SK-N-SH treated with all-trans-retinoic acid at 6 μM for 48 hours (cell line): ENCODE measurements around the gene PPP1R2.
"Not testable (repeated sequence)": the region's sequence is repeated elsewhere in the genome, so short reads cannot be mapped to it uniquely, and the experiment has no call there.

Experiments
- ATAC-seq: fragments of 200-7000 bp; cut with Tn5 transposase; 3 replicates; pipeline ENCODE4 v1.9.1; 2020; ENCODE audit warnings: mild to moderate bottlenecking, moderate library complexity
- ARNTL ChIP-seq: fragments of 450-650 bp; formaldehyde crosslinking; IDR thresholded peaks from 2 replicates; pipeline ENCODE4 v1.5.0; 2020; ENCODE audit warnings: low read depth, mild to moderate bottlenecking, moderate library complexity, borderline replicate concordance
- BACH2 ChIP-seq: fragments of 250-450 bp; sonication (Bioruptor Pico); IDR thresholded peaks from 2 replicates; pipeline ENCODE4 v1.9.0; 2021; ENCODE audit warnings: mild to moderate bottlenecking, borderline replicate concordance
- CREB5 ChIP-seq: fragments of 250-450 bp; sonication (Bioruptor Pico); IDR thresholded peaks from 2 replicates; pipeline ENCODE4 v1.5.1; 2020; ENCODE audit warnings: low read depth, mild to moderate bottlenecking, moderate library complexity
- CSDC2 ChIP-seq: fragments of 250-450 bp; sonication (Bioruptor Pico); IDR thresholded peaks from 2 replicates; pipeline ENCODE4 v1.5.0; 2020; ENCODE audit warnings: mild to moderate bottlenecking, moderate library complexity
- ESRRG ChIP-seq: fragments of 250-450 bp; sonication (Bioruptor Pico); IDR thresholded peaks from 2 replicates; pipeline ENCODE4 v1.6.1; 2021; ENCODE audit warnings: mild to moderate bottlenecking
- GLIS3 ChIP-seq: fragments of 250-450 bp; sonication (Bioruptor Pico); IDR thresholded peaks from 2 replicates; pipeline ENCODE4 v1.5.0; 2020; ENCODE audit warnings: mild to moderate bottlenecking, moderate library complexity
- ISL1 ChIP-seq: fragments of 250-450 bp; sonication (Bioruptor Pico); IDR thresholded peaks from 2 replicates; pipeline ENCODE4 v2.1.2; 2022; ENCODE audit warnings: mild to moderate bottlenecking, moderate library complexity
- OSR1 ChIP-seq: fragments of 250-450 bp; sonication (Bioruptor Pico); IDR thresholded peaks from 2 replicates; pipeline ENCODE4 v1.8.0; 2022; ENCODE audit warnings: moderate library complexity, mild to moderate bottlenecking, inconsistent platforms
- POU6F1 ChIP-seq: fragments of 250-450 bp; sonication (Bioruptor Pico); IDR thresholded peaks from 2 replicates; pipeline ENCODE4 v1.8.0; 2021; ENCODE audit warnings: low read depth, mild to moderate bottlenecking, moderate library complexity, borderline replicate concordance
- PPARA ChIP-seq: fragments of 250-450 bp; sonication (Bioruptor Pico); IDR thresholded peaks from 2 replicates; pipeline ENCODE4 v1.5.0; 2020; ENCODE audit warnings: mild to moderate bottlenecking, borderline replicate concordance
- RARB ChIP-seq: fragments of 250-450 bp; sonication (Bioruptor Pico); IDR thresholded peaks from 2 replicates; pipeline ENCODE4 v1.8.0; 2021; ENCODE audit warnings: mild to moderate bottlenecking, moderate library complexity
- SNAI2 ChIP-seq: fragments of 250-450 bp; sonication (Bioruptor Pico); IDR thresholded peaks from 2 replicates; pipeline ENCODE4 v1.5.0; 2020; ENCODE audit warnings: mild to moderate bottlenecking, moderate library complexity
- TCF4 ChIP-seq: fragments of 250-450 bp; sonication (Bioruptor Pico); IDR thresholded peaks from 2 replicates; pipeline ENCODE4 v1.8.0; 2021; ENCODE audit warnings: mild to moderate bottlenecking, moderate library complexity, borderline replicate concordance
- TOX ChIP-seq: fragments of 250-450 bp; sonication (Bioruptor Pico); IDR thresholded peaks from 2 replicates; pipeline ENCODE4 v1.8.0; 2021; ENCODE audit warnings: mild to moderate bottlenecking, moderate library complexity, borderline replicate concordance
- ZC3H10 ChIP-seq: fragments of 250-450 bp; sonication (Bioruptor Pico); IDR thresholded peaks from 2 replicates; pipeline ENCODE4 v1.5.1; 2021; ENCODE audit warnings: mild to moderate bottlenecking, moderate library complexity
- ZFP3 ChIP-seq: fragments of 250-450 bp; sonication (Bioruptor Pico); IDR thresholded peaks from 2 replicates; pipeline ENCODE4 v1.5.0; 2020; ENCODE audit warnings: mild to moderate bottlenecking, moderate library complexity
- ZFP30 ChIP-seq: fragments of 450-650 bp; formaldehyde crosslinking; IDR thresholded peaks from 2 replicates; pipeline ENCODE4 v1.5.0; 2022; ENCODE audit warnings: mild to moderate bottlenecking, moderate library complexity
- ZNF565 ChIP-seq: fragments of 450-650 bp; formaldehyde crosslinking; conservative IDR thresholded peaks from 2 replicates; pipeline ENCODE4 v1.5.0; 2020; ENCODE audit warnings: low read depth, mild to moderate bottlenecking, moderate library complexity
- ZNF70 ChIP-seq: fragments of 450-650 bp; formaldehyde crosslinking; IDR thresholded peaks from 2 replicates; pipeline ENCODE4 v1.5.0; 2020; ENCODE audit warnings: mild to moderate bottlenecking, moderate library complexity
- ZNF8 ChIP-seq: fragments of 450-650 bp; formaldehyde crosslinking; IDR thresholded peaks from 2 replicates; pipeline ENCODE4 v1.5.0; 2020; ENCODE audit warnings: mild to moderate bottlenecking, moderate library complexity
- TF ChIP-seq, protein P1 (sequence below): fragments of 250-450 bp; sonication (Bioruptor Pico); IDR thresholded peaks from 2 replicates; pipeline ENCODE4 v1.5.1; 2021; ENCODE audit warnings: mild to moderate bottlenecking, moderate library complexity
- TF ChIP-seq, protein P2 (sequence below): fragments of 250-450 bp; sonication (Bioruptor Pico); IDR thresholded peaks from 2 replicates; pipeline ENCODE4 v1.5.0; 2020; ENCODE audit warnings: mild to moderate bottlenecking, moderate library complexity

The PPP1R2 gene

DNA sequence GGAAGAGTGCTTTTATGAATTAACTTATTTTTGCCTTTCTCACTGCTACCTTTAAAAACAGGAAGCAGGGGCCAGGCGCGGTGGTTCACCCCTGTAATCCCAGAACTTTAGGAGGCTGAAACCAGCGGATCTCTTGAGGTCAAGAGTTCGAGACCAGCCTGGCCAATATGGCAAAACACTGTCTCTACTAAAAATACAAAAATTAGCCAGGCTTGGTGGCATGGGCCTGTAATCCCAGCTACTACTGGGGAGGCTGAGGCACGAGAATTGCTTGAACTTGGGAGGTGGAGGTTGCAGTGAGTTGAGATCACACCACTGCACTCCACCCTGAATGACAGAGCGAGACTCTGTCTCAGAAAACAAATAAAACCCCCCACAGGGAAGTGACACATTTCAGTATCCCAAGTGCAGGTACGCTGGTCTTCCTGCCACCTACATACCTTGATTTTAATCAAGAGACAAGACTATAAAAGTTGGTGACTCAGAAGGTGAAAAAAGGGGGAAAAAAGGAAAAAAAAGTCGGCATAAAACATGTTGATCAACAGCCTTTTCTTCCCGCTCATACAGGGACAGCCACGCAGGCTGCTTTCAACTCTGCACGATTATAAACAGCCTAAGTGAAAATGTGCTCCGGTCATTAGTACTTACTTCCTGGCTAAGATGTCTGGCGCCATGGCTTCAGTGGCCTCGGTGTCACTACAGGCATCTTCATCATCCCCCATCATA lies 18.8 kb downstream of the PPP1R2 start:
- ATAC-seq, result no peak
- TF ChIP-seq PPARA (no peak), ZNF70 (CRISPR knock-in tag) (no peak), ESRRG (CRISPR knock-in tag) (no peak), ARNTL (CRISPR knock-in tag) (no peak), TCF4 (no peak), GLIS3 (no peak), ZC3H10 (CRISPR knock-in tag) (no peak), SNAI2 (CRISPR knock-in tag) (no peak), CSDC2 (CRISPR knock-in tag) (no peak)
- TF ChIP-seq, protein P1, sequence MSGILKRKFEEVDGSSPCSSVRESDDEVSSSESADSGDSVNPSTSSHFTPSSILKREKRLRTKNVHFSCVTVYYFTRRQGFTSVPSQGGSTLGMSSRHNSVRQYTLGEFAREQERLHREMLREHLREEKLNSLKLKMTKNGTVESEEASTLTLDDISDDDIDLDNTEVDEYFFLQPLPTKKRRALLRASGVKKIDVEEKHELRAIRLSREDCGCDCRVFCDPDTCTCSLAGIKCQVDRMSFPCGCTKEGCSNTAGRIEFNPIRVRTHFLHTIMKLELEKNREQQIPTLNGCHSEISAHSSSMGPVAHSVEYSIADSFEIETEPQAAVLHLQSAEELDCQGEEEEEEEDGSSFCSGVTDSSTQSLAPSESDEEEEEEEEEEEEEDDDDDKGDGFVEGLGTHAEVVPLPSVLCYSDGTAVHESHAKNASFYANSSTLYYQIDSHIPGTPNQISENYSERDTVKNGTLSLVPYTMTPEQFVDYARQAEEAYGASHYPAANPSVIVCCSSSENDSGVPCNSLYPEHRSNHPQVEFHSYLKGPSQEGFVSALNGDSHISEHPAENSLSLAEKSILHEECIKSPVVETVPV (CRISPR knock-in tag), result no peak

DNA sequence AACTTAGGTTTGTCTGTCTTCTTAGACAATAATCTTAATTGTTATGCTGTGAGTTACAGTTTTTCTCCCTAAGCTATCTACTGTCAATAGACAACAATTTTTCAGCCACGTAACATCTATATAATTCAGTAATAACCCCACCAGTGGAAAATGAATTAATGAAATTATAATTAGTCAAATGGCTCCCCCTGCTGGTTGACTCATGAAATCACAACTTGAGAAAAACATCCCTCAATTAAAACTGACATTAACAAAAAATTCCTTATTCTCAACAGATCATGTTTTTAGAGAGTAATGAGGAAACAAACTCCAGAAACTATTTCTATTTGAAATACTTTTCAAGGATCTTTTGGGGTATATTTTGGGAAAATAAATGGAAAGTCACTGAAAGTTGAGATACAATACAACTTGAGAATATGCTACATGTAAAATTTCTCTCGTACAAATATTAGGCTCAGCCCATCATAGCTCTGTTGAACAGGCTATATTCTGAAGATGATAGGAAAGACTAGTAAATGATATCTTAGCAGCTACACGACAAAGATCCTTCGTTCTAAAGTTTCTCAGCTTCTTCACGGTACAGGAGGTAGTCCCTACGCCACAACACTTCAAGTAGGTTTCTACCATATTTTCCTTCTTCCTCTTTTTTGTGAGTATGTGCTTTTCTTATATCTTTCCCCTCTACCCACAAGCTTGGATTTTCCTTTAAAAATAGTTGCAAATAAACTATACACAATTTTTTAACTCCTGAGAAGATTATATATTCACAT lies 20.7 kb downstream of the PPP1R2 start:
- ATAC-seq, result 0 out of 3 replicates have a peak, but pooled peaks have one; percentile 34
- TF ChIP-seq RARB (CRISPR knock-in tag), result no peak
- no peak for TF ChIP-seq PPARA
- no peak for TF ChIP-seq BACH2 (CRISPR knock-in tag)
- no peak for TF ChIP-seq ZNF565 (CRISPR knock-in tag)
- TF ChIP-seq, protein P2, sequence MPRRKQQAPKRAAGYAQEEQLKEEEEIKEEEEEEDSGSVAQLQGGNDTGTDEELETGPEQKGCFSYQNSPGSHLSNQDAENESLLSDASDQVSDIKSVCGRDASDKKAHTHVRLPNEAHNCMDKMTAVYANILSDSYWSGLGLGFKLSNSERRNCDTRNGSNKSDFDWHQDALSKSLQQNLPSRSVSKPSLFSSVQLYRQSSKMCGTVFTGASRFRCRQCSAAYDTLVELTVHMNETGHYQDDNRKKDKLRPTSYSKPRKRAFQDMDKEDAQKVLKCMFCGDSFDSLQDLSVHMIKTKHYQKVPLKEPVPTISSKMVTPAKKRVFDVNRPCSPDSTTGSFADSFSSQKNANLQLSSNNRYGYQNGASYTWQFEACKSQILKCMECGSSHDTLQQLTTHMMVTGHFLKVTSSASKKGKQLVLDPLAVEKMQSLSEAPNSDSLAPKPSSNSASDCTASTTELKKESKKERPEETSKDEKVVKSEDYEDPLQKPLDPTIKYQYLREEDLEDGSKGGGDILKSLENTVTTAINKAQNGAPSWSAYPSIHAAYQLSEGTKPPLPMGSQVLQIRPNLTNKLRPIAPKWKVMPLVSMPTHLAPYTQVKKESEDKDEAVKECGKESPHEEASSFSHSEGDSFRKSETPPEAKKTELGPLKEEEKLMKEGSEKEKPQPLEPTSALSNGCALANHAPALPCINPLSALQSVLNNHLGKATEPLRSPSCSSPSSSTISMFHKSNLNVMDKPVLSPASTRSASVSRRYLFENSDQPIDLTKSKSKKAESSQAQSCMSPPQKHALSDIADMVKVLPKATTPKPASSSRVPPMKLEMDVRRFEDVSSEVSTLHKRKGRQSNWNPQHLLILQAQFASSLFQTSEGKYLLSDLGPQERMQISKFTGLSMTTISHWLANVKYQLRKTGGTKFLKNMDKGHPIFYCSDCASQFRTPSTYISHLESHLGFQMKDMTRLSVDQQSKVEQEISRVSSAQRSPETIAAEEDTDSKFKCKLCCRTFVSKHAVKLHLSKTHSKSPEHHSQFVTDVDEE (CRISPR knock-in tag), result no peak
- TF ChIP-seq GLIS3, result no peak
- TF ChIP-seq ZC3H10 (CRISPR knock-in tag), result no peak
- TF ChIP-seq ZNF8 (CRISPR knock-in tag), result no peak
- no peak for TF ChIP-seq ZNF70 (CRISPR knock-in tag)
- TF ChIP-seq TCF4, result no peak
- TF ChIP-seq, protein P1 (CRISPR knock-in tag), result no peak
- TF ChIP-seq CREB5 (CRISPR knock-in tag), result no peak
- TF ChIP-seq ZFP30 (CRISPR knock-in tag), result no peak
- no peak for TF ChIP-seq CSDC2 (CRISPR knock-in tag)
- no peak for TF ChIP-seq ZFP3 (CRISPR knock-in tag)
- TF ChIP-seq, all 23 proteins: peak for 0

DNA sequence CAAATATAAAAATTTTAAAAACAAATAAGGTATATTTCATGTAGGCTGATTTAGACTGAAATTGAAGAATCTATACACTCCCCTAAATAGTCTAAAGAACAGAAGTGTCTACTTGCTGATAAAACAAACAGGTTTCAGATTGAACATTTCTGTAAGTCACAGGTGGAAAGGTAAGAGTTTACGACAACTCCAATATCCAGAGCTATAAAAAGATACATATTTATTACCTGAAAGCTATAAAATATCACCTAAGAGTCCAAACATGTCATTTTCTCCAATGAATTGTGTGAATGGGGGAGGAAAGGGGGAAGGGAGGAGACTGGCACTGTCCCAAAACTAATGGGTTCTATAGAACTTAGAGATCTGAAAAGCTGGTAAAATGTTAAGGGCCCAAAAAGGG lies 26.1 kb downstream of the PPP1R2 start:
- TF ChIP-seq RARB (CRISPR knock-in tag) (no peak), ISL1 (CRISPR knock-in tag) (no peak), TOX (no peak), SNAI2 (CRISPR knock-in tag) (no peak), ZC3H10 (CRISPR knock-in tag) (no peak), ESRRG (CRISPR knock-in tag) (no peak), ZFP30 (CRISPR knock-in tag) (no peak), CSDC2 (CRISPR knock-in tag) (no peak), GLIS3 (no peak), CREB5 (CRISPR knock-in tag) (no peak), ZNF565 (CRISPR knock-in tag) (no peak), OSR1 (CRISPR knock-in tag) (no peak), POU6F1 (CRISPR knock-in tag) (no peak), ZFP3 (CRISPR knock-in tag) (no peak), ARNTL (CRISPR knock-in tag) (no peak)
- ATAC-seq, result no peak

DNA sequence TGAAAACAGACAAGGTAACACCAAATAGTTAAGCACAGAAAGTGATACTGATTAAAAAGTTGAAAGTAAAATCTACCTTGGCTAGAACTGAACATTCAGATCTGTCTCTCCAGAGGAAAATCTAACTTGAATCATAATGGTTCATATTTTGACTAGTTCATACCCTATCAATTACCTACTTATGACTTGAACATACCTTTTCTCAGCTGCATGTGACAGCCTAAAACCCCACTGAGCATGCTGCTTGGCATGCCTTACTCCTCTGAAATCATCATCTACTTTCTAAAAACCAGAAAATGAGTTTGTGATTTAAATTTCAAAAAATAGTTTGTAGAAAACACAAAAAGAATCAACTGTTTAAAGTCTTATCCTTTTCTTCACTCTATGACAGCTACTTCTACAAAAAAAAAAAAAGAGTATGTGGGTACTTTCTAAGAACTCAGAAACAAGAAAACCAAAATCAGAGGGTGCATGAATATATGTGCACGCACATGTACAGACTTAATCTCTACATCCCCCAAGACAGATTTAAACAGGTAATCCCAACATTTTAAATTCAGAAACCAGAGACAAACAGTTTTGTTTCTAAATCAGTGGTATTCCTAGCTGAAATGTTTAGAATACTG lies 28.4 kb downstream of the PPP1R2 start:
- not testable (repeated sequence) for ATAC-seq
